NCI-H2196 (cell line): ENCODE data around the gene ASS1.

Source experiments
- DNase-seq: peaks from one replicate; lab custom pipeline; 2025; ENCODE audit not compliant: unreplicated experiment; lab: John Stamatoyannopoulos, UW

Gene ASS1

DNA sequence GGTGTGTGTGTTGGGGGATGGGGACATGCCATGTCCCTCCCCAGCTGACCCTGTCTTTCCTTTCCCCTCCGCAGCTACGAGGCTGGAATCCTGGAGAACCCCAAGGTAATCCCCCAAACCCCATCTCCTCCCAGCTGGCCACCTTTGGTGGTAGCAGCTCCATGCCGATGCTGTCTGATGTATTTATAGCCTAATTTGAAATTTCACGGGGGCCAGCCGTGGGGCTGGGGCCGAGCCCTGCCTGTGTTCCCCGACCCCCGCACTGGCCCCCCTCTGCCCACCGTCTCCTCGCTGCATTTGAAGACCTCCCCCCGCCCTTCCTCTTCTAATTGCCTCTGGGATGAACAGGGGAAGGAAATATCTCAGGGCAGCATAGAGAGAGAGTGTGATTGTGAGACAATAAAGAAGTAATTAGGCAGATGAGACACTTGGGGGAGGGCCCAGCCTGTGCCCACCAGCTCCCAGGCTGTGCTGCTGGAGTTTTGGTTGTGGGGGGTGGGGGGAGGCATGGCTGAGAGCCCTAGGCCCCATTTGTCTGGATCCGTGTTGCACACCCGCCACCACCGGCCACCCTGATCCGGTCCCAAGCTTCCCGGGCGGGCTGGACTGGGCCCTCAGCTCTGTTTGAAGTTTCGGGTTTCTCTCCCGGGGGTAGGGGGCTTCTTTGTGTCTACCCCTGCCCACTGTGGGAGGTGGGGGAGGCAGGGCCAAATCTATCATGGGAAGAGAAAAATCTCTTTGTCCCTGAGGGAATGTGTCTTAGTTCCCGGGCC, 26.8 kb downstream of the ASS1 start:
- no peak for DNase-seq

DNA sequence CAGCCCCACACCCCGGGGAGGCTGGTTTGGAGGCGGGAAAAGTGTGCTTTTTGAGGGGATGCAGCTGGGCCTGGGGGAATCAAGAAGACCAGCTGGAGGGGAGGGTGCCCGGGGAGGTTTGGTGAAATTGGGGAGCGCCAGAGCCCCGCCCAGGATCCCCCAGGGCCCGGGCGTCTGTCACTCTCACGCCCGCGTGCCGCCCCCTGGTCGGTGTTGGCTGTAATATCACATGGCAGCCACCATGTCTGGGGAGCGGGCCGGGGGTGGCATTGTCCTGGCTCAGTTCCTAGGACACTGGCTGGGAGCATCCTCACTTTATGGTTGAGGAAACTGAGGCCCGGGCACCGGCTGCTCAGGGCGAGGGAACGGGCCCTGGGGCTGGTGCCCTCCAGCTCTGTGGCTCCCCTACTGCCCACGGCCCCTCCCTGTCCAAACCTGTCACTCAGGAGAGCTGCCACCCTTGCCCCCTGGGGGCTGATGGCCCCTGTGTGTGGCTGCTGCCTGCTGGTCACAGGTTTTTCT, 27.5 kb downstream of the ASS1 start:
- no peak for DNase-seq

DNA sequence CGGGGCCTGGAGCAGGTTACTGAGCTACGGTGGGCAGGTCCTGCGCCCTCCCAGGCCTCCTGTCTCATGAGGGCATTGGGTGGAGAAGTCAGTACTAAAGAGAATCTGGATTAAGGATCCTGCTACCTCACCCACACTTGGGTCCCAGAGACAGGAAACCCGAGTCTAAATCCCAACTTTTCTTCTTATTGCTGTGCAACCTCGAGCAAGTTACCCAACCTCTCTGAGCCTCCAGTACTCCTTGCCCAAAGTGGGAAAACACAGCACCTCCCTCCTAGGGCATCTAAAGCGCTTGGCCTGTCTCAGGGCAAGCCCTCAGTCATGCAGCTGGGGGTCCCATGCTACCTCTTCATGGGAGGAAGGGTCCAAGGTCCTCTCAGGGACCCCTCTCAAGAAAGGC, 28.2 kb downstream of the ASS1 start:
- DNase-seq, result no peak

DNA sequence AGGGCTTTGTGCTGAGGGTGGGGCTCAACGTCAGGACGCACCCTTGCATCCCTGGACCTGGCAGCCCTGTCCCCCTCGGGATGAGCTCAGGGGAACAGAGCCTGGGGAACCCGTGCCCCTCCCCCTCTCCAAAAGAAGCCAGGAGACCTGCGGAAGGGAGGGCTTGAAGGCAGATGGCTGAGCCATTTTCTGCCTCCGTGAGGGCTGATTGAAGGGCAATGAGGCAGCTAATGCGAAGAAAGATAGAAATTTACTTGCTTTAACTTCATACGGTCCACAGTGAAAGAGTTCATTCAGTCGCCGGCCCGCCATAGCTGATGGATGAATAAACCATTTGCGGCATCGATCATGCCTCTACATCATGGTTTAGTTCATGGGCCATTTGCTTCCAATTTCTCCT, 28.8 kb downstream of the ASS1 start:
- no peak for DNase-seq

DNA sequence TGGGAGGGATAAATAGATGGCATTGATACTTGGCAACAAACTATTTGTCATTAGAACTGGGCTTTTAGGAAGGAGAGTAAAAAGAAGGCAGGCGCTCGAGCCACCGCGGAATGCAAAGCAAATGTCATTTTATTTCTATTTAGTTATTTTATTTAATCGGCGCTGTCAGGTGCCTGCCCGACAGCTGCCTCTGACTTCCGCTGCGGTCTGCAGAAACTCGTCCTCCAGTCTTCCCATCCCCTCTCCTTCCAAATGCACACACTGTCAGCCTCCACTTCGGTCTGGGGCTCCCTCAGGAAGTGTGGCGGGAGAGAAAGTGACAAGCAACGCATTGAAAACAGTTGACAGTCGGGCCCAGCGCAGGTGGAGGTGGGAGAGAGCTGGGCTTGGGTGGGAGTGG, 29.3 kb downstream of the ASS1 start:
- DNase-seq, result no peak

DNA sequence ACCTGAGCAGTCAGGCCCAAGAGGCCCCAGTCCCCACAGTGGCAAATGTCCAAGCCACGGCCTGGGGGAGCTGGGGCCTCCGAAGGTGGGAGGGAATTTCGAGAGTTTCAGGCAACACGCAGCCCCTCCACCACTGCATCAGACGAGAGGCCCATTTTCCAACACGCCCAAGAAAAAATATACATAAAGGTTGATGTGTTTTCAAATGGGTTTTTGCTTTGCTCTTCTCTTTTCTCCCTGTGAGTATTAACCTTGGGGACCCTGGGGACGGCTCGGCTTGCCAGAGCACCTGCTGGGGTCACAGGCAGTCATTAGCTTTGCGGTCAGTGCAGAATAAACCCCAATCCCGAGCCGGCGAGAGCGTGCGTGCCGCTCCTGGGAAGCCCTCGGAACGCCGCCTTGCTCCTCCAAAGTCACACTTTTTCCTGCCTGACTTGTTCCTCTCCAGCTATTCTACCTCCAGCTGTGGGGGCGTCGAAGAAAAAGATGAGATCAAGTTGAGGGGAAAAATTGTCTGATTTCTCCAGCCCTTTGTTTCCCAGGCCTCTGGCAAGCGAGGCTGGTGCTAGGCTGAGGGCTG, 31.5 kb downstream of the ASS1 start:
- no peak for DNase-seq

DNA sequence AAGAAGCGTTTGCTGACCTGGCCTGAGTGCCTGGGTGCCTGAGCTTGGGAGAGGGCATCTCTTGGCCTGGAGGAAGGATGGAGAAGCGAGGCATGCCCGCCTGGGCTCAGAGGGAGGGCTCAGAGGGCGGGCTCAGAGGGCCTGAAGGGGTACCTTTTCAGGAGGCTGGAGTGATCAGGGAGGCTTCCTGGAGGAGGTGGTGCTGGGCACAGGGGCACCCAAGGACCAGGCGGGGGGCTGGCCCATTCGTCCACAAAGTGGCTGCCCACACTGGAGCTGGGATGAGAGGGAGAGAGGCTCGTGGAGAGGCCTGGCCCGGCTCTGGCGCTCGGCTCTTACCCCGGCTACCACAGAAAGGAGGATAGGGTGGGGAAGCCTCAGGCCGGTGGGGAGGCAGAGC, 32.8 kb downstream of the ASS1 start:
- DNase-seq, result no peak

DNA sequence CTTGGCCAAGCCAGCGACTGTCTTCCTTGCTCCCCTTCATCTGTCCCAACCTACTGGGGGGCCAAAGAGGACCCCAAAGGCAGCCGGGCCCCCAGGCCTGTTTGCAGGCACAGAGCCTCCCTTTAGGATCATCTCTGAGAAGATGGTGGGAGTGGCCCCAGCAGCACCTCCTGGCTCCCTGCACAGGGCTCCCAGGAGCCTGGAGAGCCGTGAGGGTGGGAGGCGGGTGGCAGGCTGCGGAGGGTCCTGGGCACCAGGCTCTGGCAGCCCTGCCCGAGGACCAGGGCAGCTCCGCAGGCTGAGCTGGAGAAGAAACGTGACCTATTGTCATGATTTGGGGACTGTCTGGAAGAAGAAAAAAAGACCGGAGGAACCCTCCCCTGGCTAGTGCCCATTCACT, 33.4 kb downstream of the ASS1 start:
- DNase-seq, result no peak

DNA sequence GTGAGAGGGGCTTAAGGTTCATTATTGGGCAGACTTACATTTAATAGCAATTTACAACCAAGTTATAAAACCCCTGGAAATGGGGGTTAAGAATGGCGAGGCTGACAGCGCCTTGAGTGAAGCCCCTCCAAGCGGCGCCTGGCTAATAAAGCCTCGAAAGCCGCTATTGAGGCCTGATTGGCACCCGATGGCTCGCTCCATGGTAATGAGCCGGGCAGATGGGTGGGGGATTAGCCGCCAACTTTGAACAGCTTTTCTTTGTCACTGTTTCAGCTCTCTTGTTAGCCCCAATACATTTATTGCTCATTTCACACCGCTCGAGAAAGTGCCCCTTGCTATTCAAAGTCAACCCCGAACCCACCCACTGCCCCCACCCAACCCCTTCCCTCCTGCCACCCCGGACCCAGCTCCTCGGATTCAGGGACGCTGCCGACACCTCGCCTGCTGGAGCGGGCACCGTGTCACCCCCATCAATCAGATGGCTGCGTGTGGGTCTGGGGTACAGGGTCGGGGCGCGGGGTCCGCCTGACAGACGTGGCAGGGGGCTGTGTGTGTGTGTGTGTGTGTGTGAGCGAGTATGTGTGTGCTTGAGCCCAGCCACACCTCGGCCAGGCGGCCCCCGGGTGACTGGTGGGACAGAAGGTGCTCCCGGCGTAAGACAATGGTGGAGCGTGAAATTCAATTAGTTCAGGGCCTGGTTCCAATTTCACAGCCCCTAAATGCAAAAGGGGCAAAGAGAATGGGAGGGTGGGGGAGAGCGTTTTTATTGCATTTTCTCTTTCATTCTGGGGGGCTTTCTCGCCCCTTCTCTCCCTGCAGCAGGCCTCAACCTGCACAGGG, 34.2 kb downstream of the ASS1 start:
- no peak for DNase-seq

DNA sequence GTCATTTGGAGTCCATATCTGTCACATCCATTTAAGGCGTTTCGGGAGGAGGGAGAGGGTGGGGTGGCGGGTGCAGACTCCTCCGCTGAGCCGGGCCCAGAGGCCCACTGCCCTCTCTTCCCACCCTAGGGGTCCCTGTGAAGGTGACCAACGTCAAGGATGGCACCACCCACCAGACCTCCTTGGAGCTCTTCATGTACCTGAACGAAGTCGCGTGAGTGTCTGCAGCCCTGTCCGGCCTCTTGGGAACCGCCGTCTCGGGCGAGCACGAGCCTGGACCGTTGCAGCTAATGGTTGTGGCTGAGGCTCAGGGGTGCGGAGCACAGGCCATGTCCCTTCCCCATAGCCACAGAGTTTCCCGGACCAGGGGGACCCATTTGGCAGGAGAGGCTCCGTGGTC, 34.8 kb downstream of the ASS1 start:
- no peak for DNase-seq

DNA sequence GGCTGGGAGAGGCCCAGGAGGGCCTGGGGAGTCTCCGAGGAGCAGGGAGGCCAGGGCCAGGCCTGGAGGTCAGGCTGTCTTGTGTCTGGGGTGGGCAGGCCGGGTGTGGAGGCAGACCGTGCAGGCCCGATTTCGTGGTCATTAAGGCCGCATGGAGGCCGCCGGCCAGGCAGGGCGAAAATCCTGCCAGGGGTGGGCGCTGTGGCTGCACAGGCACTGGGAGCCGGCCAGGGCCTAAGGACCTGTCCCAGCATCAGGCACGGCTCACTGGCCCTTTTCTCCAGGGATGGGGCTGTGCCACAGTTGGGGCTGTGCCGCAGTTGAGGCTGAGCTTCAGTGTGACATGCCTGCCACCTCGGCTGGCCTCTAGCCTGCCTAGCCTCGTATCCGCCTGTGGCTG, 35.9 kb downstream of the ASS1 start:
- DNase-seq, result no peak

DNA sequence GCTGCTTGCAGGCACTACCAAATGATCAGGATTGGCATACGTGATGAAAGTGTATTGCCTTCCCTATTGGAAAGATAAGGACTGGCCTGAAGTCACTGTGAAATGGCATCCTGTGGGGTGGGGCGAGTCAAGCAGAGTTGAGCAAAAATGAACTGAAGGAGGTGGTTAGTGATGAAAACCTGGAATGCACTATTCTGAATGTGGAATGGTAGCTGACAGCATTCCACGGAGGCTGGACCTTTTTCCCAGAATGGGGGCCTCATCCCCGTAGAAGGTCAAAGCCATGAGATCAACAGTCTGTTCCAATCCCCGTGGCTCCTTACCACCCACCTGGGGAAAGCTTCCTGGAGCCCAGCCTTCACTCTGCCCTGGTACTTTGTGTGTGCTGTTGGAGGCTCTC, 37.7 kb downstream of the ASS1 start:
- no peak for DNase-seq

DNA sequence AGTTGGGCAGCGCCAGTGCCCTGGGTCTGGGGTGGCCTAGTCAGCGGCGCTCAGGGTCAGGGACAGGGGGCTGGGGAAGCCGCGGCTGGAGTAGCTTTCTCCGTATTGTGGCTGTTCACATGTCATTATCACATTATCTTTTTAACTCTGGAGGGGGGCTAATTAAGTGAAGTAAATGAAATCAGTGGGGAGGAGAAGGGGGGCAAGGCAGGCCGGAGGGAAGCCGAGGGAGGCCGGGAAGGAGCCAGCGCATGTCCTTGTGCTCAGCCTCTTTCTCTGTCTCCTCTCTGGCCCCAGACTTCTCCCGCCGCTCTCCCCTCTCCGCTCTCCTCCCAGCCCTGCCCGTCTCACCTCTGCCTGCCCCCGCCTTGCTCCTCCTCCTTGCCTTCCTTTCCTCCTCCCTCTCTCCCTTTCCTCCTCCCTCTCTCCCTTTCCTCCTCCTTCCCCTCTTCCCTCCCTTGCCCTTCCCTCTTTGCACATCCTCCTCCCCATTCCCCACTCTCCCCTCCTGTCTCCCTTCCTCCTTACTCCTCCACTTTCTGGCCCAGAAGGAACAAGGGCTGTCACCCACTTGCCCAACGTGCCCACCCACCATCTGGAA, 38.7 kb downstream of the ASS1 start:
- no peak for DNase-seq

DNA sequence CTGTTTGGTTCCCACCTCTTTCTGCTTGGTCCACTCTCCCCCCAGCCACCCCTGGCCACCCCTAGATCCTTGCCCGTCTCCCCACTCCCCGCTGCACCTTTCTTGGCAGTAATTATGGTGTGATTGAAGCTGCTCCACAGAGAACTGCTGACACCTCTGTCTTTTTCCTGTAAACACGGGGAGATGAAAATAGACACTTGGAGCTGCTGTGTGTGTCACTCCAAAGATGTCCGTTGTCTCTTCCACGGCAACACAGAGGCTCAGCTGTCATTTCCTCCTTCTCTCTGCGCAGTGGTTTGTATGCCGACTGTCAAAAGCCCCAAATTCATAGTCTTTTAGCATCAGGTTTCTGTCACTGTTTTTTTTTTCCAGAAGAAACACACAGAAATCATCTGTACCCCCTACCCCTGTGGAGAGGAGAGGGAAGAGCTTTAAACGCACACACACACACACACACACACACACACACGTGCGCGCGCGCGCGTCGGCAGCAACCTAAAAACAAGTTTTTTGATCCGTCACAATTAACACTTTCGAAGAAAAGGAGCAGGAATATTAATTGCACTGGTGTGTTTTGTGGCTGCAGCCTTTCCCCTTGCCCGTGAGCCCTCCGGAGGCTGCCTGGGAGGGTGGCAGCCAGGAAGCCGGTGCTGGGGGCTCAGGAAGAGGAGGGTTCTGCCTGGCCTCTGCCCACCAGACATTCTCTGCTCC, 39.8 kb downstream of the ASS1 start:
- no peak for DNase-seq

DNA sequence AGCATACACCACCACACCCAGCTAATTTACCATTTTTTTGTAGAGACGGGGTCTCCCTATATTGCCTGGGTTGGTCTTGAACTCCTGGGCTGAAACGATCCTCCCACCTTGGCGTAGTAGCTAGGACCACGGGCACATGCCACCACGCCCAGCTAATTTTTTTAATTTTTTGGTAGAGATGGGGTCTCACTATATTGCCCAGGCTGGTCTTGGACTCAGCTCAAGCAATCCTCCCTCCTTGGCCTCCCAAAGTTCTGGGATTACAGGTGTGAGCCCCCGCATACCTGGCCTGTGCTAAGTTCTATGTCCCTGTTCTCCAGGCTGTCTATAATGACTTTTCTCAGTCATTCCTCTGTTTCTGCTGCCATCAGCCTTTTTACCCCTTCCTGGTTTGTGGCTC, 41.3 kb downstream of the ASS1 start:
- DNase-seq, result no peak

DNA sequence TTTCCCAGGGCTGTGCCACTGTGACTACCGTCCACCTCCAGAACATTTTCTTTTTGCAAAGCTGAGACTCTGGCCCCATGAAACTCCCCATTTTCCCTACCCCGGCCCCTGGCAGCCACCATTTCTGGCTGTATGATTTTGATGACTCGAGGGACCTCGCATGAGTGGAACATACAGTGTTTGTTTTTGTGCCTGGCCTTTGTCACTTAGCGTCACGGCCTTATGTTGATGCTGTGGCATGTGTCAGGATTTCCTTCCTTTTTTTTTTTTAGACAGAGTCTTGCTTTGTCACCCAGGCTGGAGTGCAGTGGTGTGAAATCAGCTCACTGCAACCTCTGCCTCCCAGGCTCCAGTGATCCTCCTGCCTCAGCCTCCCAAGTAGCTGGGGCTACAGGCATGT, 42.7 kb downstream of the ASS1 start:
- no peak for DNase-seq

DNA sequence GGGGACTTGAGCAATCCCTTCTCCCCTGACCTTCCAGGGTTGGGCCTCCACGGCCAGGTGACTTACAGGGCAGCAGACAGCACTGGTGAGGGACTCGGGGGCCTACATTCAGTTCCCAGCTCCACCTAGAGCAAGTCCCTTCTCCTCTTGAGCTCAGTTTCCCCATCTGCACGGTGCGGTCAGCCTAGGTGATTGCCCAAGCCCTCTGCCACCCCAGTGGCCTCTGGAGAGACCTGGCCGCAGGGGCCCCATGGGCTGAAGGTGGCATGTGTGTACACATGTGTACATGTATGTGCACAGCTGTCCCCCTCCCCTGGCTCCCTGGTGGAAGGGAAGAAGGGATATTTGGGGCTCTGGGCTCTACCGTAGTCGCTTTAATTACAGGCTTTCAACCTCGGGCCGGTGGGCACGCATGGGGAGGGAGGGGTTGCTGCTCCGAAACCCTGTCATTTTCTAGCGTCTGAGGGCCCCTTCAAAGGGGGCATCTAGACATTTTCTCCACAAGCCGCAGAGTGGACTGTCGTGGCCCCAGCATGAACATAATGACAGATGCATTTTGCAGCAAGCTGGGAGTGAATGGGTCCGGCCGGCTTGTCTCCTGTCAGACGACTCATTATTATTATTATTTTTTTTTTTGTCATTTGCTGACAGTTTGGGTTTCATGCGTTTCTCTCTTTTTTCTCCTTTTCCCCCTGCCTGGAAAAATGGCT, 44.0 kb downstream of the ASS1 start:
- no peak for DNase-seq

DNA sequence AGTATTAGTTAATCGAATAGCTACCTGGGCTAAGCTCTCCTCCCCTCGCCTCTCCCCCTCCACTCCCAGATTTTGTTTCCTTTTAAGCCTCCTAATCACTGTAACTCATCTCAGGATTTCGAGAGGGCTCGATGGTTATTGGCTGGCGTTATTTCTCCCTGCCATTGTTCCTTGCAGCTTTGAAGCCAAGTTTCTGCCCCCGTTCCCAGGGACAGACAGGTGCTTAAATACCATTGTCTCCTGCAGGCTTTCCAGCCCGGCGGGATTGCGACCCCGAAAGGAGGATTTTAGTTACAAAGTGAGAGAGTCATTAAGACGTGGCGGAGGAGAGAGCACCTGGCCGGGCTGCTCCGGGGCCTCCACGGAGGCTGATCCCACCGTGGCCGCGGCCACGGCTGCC, 46.2 kb downstream of the ASS1 start:
- DNase-seq, result no peak

DNA sequence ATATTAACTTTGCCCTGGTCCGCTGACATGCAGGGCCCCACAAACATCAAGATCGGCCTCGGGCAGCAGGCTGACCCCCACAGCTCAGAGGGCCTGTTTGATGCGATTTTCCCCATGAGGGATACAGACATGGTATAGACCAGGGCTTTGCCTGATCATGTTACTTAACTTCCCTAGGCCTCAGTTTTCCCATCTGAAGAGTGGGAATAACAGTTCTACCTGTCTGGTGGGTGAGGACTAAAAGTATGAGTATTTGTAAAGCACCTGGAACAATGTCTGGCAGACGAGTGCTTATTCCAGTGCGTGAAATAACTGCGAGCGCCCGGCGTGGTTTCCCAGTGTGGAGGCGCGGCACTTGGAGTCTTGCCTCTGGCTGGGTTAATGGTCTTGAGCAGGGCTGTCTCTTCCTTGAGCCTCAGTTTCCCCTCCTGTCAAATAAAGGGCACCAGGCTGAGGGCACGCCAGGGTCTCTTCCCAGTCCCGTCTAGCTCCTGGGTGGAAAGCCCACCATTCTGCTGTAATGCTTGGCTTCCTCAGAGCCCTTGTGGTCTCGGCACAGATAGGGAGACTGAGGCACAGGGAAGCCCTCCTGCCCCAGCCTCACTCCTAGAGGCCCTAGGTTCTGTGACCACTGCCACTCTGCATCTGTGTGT, 47.2 kb downstream of the ASS1 start:
- DNase-seq, result no peak

DNA sequence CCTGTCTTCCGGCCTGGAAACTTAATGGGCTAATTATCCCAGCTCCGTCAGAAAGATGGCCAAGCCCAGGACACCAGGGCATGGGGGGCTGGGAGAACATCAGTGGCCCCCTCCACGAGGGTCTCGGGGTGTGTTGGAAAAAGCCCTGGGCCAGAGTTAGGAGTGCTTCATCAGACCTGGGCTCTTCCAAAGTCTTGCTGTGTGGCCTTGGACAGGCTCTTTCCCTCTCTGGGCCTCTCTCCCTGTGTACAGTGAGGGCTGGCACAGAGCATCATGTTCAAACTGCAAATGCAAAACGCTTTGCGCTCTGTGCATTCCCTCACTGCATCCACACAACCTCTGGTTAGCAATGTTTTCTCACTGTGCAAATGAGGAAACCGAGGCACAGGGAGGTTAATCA, 48.3 kb downstream of the ASS1 start:
- no peak for DNase-seq
